HepG2 (cell line): ENCODE measurements around the gene HS3ST3A1. TPM values are rescaled to one million over a fixed set of nuclear protein-coding genes. Genes with fewer than 3 reads are reported as not detected.

Source experiments
- ATAC-seq: fragments of 200-7000 bp; cut with Tn5 transposase; 3 replicates; pipeline ENCODE4 v1.9.1; 2020; ENCODE audit warnings: mild to moderate bottlenecking, moderate library complexity
- BruUV-seq: library from RNA; stranded (reverse); fragments of 400-500 nt; replicated peaks from 2 replicates; lab custom pipeline; 2021; lab: Mats Ljungman, UMichigan
- CTCF ChIA-PET: fragments of 300-600 bp; formaldehyde crosslinking; extraction: SDS; loops from one replicate; lab custom pipeline; 2021; ENCODE audit warnings: low total read pairs, inconsistent platforms, low intra/inter-chr PET ratio; lab: Yijun Ruan, JAX
- POLR2A ChIA-PET: fragments of 350-600 bp; sonication (Branson Sonifier 250); formaldehyde crosslinking; loops from one replicate; lab custom pipeline; 2020; ENCODE audit warnings: antibody characterized with exemption, inconsistent platforms; lab: Yijun Ruan, JAX
- DNase-seq: peaks from one replicate; pipeline ENCODE4 v3.0.0-alpha.2; 2015; ENCODE audit warnings: low spot score
- FAIRE-seq: peaks from 3 replicates; lab custom pipeline; 2011; peaks lifted over from hg19 to GRCh38; lab: Jason Lieb, UNC
- H2AFZ ChIP-seq: one replicate; pipeline ENCODE4 v1.6.1; 2011; ENCODE audit warnings: low read length, inconsistent platforms
- H3K27ac ChIP-seq: fragments of 300-600 bp; 3 replicates; pipeline ENCODE4 v1.8.0; 2011; ENCODE audit warnings: mixed run types, mild to moderate bottlenecking, mixed read lengths, low read length, inconsistent platforms; ENCODE audit not compliant: insufficient read depth; ENCODE audit errors: extremely low read length
- H3K27me3 ChIP-seq, 2 experiments: fragments of 200-600 bp in 1 of 2; 2 replicates in 1 of 2; 3 replicates in 1 of 2; pipeline versions ENCODE4 v1.6.0 to v1.8.0; 2011; ENCODE audit warnings: low read length in 2 of 2, mild to moderate bottlenecking in 2 of 2, moderate library complexity in 2 of 2, inconsistent platforms in 1 of 2; ENCODE audit not compliant: insufficient read depth in 2 of 2, control insufficient read depth in 1 of 2
- H3K36me3 ChIP-seq, 2 experiments: fragments of 200-600 bp in 1 of 2; replicated peaks in 1 of 2; 2 replicates in 1 of 2; 3 replicates in 1 of 2; pipeline versions ENCODE4 v1.5.1 to v1.8.0; 2011; ENCODE audit warnings: low read length in 2 of 2, inconsistent platforms in 1 of 2; ENCODE audit not compliant: insufficient read depth in 2 of 2, control insufficient read depth in 1 of 2
- H3K4me1 ChIP-seq: 2 replicates; pipeline ENCODE4 v1.5.1; 2012; ENCODE audit warnings: low read length, inconsistent platforms; ENCODE audit not compliant: insufficient read depth
- H3K4me2 ChIP-seq: 2 replicates; pipeline ENCODE4 v1.6.0; 2011; ENCODE audit warnings: low read depth, low read length, inconsistent platforms
- H3K4me3 ChIP-seq, 3 experiments: fragments of 200-600 bp in 1 of 3; sonication (generic), shearing (Covaris generic) in 1 of 3; replicated peaks in 1 of 3; 2 replicates each; pipeline ENCODE4 v1.5.1; 2011 to 2016; ENCODE audit warnings: low read length in 3 of 3, inconsistent platforms in 2 of 3, low read depth in 2 of 3, mild to moderate bottlenecking in 2 of 3, control low read depth in 1 of 3, mixed read lengths in 1 of 3; ENCODE audit not compliant: insufficient read depth in 1 of 3
- H3K79me2 ChIP-seq: one replicate; pipeline ENCODE4 v1.6.1; 2011; ENCODE audit warnings: low read length, inconsistent platforms; ENCODE audit not compliant: insufficient read depth
- H3K9ac ChIP-seq: 2 replicates; pipeline ENCODE4 v1.6.0; 2011; ENCODE audit warnings: mild to moderate bottlenecking, low read depth, low read length, inconsistent platforms; ENCODE audit not compliant: insufficient read depth
- H3K9me3 ChIP-seq: 2 replicates; pipeline ENCODE4 v1.5.1; 2012; ENCODE audit warnings: mild to moderate bottlenecking, low read length
- H4K20me1 ChIP-seq: 2 replicates; pipeline ENCODE4 v1.6.0; 2011; ENCODE audit warnings: inconsistent platforms, mild to moderate bottlenecking, low read length, moderate library complexity; ENCODE audit not compliant: insufficient read depth
- ARID5B ChIP-seq: IDR thresholded peaks from 2 replicates; pipeline ENCODE4 v1.4.0; 2020; ENCODE audit warnings: mild to moderate bottlenecking, missing genetic modification reagents
- CEBPB ChIP-seq: IDR thresholded peaks from 2 replicates; pipeline ENCODE4 v1.6.1; 2011; ENCODE audit warnings: low read depth, low read length, improper control_type of control experiment, borderline replicate concordance
- E2F2 ChIP-seq: sonication (generic); formaldehyde crosslinking; IDR thresholded peaks from 2 replicates; pipeline ENCODE4 v1.4.0; 2020; ENCODE audit warnings: missing genetic modification reagents, borderline replicate concordance
- IKZF5 ChIP-seq: IDR thresholded peaks from 2 replicates; pipeline ENCODE4 v1.6.1; 2018; ENCODE audit warnings: missing genetic modification reagents, mild to moderate bottlenecking, missing compliant biosample characterization
- RBAK ChIP-seq: sonication (generic); formaldehyde crosslinking; IDR thresholded peaks from 2 replicates; pipeline ENCODE4 v1.5.1; 2020; ENCODE audit warnings: mild to moderate bottlenecking, missing genetic modification reagents
- TBP ChIP-seq: sonication (generic); formaldehyde crosslinking; IDR thresholded peaks from 2 replicates; pipeline ENCODE4 v1.5.0; 2020; ENCODE audit warnings: missing genetic modification reagents
- TFAP4 ChIP-seq: sonication (generic); IDR thresholded peaks from 2 replicates; pipeline ENCODE4 v1.6.1; 2016; ENCODE audit warnings: low read depth, borderline replicate concordance
- ZNF335 ChIP-seq: sonication (generic); formaldehyde crosslinking; IDR thresholded peaks from 2 replicates; pipeline ENCODE4 v1.4.0; 2020; ENCODE audit warnings: missing genetic modification reagents
- ZNF530 ChIP-seq: sonication (generic); formaldehyde crosslinking; IDR thresholded peaks from 2 replicates; pipeline ENCODE4 v1.5.0; 2020; ENCODE audit warnings: low read depth, mild to moderate bottlenecking, missing genetic modification reagents
- WGBS: methylation state at CpG from one replicate; pipeline ENCODE4 v1.1.6; 2017; ENCODE audit warnings: low lambda C conversion rate; 5-methylcytosine and 5-hydroxymethylcytosine counted together
- in situ Hi-C: cut with HindIII; loops from 2 replicates; pipeline ENCODE4 v1.10.0; 2017; ENCODE audit warnings: low pct_unique_long_range_greater_than_20kb; ENCODE audit not compliant: extremely low pct_ligation_motif_present
- intact Hi-C: fragments of 100-400 bp; cut with micrococcal nuclease; formaldehyde crosslinking; loops from one replicate; pipeline ENCODE4 v1.10.0; 2022; ENCODE audit not compliant: unreplicated experiment
- polyA plus RNA-seq, 8 experiments: library from polyadenylated mRNA; depleted of rRNA in 3 of 8; stranded (reverse) in 7 of 8; unstranded in 1 of 8; fragments of >200 nt; fragmentation: Illumina TruSeq in 4 of 8; extraction: Trizol in 4 of 8; gene quantifications; 2 replicates each; pipeline versions ENCODE4 v1.2.1 to v1.2.3, GENCODE V29; 2011 to 2016; ENCODE audit warnings: low read depth in 4 of 8, missing spikeins in 1 of 8, mixed read lengths in 1 of 8; ENCODE audit not compliant: insufficient read depth in 1 of 8
- total RNA-seq, 5 experiments: library from RNA; depleted of rRNA; stranded (reverse); fragments of >200 nt; fragmentation: Illumina TruSeq; extraction: Trizol; gene quantifications; 2 replicates each; pipeline ENCODE4 v1.2.3, GENCODE V29; 2016; ENCODE audit warnings: low read depth in 1 of 5

HS3ST3A1 gene
- total and polyA plus RNA-seq, 2 of the 13 experiments (the other 11 are each of a cell fraction or from before 2014, with no cell fraction given) = 1.3 to 3.5 TPM

GRCh38 chr17:13572581-13572980 lies 29.1 kb downstream of the HS3ST3A1 start:
- no peaks in the 10 kb centered on the region for H3K79me2 ChIP-seq
- WGBS = 6% methylated on average over 3 of the region's 3 CpGs
- in situ Hi-C loops = no loop called here
- H3K27me3 ChIP-seq = peaks cover 0 to 6% of the 10 kb centered on the region in 2 experiments; a peak in 2 of 5 replicates
- CTCF ChIA-PET = no interaction called here
- DNase-seq = no peak
- no peak for TF ChIP-seq E2F2
- no peak for TF ChIP-seq ZNF530
- no peak for TF ChIP-seq ZNF335 (CRISPR knock-in tag)
- no peak for TF ChIP-seq CEBPB
- no peak for TF ChIP-seq ARID5B
- no peak for TF ChIP-seq TBP (CRISPR knock-in tag)
- no peak for TF ChIP-seq TFAP4
- no peak for TF ChIP-seq IKZF5 (CRISPR knock-in tag)
- TF ChIP-seq RBAK (CRISPR knock-in tag) = no peak
- TF ChIP-seq, all 625 proteins: peak for 0
- Histone ChIP-seq H3K36me3 (no peaks in the 10 kb centered on the region), H3K9me3 (no peaks in the 10 kb centered on the region), H2AFZ (no peak overlapping the region), H3K4me3 (no peak overlapping the region), H4K20me1 (no peaks in the 10 kb centered on the region), H3K4me2 (no peak overlapping the region), H3K27ac (no peak overlapping the region), H3K4me1 (no peaks in the 10 kb centered on the region; the same call in 1 of the 2 replicates), H3K9ac (no peak overlapping the region)
- no TSS peak for BruUV-seq
- intact Hi-C loops = no loop called here
- no peak for FAIRE-seq
- POLR2A ChIA-PET = no interaction called here
- ATAC-seq = no peak
